DND-41 (cell line): Measurements from ENCODE around the gene EPHX1.

Experiments
- EZH2 ChIP-seq: IDR thresholded peaks from 3 replicates; pipeline ENCODE4 v1.6.1; 2012; ENCODE audit warnings: borderline replicate concordance, low read depth, mild to moderate bottlenecking, moderate library complexity, low read length, inconsistent platforms; ENCODE audit not compliant: severe bottlenecking
- TF ChIP-seq, protein P1 (sequence below): IDR thresholded peaks from 2 replicates; pipeline ENCODE4 v1.5.1; 2012; ENCODE audit warnings: borderline replicate concordance, low read length, moderate library complexity, mild to moderate bottlenecking; ENCODE audit not compliant: poor library complexity, severe bottlenecking; ENCODE audit errors: extremely low read depth

DNA sequence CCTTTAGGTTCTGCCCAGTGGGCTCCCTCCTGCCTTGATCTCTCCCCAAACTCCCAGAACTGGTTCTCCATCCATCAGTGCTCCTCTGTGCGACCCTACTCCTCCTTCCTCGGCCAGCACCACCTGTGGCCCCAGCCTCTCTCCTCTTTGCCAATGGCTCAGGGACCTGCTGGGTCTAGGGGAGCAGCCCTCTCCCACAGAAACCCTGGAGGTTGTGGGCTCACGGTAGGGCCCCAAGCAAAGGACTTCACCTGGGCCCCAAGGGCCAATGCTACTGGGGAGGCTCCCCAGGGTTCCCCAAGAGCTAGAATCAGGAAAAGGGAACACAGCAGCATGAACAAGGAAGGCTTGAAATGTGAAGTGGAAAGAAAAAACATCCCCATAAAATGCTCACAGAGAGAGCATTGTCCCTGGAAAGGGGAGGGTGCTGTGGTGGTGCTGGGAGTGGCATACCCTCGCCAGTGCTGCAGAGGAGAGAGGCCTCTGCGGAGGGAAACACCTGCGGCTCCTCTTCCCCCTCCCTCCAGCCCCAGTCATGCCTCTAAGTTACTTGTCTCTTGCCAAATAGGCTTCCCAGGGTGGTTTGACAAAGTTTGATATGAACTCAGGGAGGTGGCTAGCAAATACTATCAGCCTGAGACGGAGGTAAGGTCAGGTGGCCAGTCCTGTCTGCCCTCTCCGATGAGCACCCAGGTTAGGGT is 69.7 kb downstream of the EPHX1 start:
- TF ChIP-seq, protein P1, sequence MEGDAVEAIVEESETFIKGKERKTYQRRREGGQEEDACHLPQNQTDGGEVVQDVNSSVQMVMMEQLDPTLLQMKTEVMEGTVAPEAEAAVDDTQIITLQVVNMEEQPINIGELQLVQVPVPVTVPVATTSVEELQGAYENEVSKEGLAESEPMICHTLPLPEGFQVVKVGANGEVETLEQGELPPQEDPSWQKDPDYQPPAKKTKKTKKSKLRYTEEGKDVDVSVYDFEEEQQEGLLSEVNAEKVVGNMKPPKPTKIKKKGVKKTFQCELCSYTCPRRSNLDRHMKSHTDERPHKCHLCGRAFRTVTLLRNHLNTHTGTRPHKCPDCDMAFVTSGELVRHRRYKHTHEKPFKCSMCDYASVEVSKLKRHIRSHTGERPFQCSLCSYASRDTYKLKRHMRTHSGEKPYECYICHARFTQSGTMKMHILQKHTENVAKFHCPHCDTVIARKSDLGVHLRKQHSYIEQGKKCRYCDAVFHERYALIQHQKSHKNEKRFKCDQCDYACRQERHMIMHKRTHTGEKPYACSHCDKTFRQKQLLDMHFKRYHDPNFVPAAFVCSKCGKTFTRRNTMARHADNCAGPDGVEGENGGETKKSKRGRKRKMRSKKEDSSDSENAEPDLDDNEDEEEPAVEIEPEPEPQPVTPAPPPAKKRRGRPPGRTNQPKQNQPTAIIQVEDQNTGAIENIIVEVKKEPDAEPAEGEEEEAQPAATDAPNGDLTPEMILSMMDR = no peak
- no peak for TF ChIP-seq EZH2
